Measurements from ENCODE around the gene MAN2B2. TPM values are rescaled to one million over a fixed set of nuclear protein-coding genes. Genes with fewer than 3 reads are reported as not detected.

MAN2B2 gene
- total RNA-seq, 4 donors from 2014 or later: 21.2 to 33.3 (median 27.2) TPM

DNA sequence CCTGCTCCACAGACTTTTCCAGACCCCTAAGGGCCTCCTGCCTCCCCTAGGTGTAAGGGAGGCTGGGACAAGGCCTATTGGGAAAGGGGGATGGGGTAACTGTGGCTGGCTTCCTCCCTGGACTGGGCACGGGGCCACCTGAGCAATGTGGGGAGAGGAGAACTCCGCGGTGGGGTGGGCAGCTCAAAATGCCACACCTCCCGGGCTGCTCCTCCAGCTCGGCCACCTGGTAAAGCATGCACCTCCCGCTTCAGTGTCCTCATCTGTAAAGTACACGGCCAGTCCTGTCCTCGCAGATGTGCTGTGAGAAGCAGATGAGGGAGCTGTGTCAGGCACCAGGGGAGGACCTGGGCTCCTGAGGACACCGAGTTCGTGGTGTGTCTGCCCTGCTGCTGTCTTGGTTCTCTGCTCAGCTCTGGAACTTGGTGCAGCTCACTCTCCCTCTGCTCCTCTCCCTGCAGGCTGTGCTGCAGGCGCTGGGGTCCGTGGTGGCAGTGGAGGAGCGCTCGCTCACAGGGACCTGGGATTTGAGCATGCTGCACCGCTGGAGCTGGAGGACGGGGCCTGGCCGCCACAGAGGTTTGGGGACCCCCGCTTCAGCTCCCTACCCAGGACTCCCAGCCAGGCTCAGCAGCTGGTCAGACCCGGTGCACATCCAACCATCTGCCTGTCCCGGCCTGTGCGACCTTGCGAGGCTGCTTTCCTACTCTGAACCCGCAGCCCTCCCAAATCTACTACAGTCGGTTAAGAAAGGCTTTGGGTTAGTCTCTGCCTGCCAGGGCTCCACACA is 44.7 kb downstream of the MAN2B2 start:
- ATAC-seq (ENCODE audit: low FRiP score): no peak
- no peak for DNase-seq (ENCODE audit: low spot score)
- TF ChIP-seq, protein P1, sequence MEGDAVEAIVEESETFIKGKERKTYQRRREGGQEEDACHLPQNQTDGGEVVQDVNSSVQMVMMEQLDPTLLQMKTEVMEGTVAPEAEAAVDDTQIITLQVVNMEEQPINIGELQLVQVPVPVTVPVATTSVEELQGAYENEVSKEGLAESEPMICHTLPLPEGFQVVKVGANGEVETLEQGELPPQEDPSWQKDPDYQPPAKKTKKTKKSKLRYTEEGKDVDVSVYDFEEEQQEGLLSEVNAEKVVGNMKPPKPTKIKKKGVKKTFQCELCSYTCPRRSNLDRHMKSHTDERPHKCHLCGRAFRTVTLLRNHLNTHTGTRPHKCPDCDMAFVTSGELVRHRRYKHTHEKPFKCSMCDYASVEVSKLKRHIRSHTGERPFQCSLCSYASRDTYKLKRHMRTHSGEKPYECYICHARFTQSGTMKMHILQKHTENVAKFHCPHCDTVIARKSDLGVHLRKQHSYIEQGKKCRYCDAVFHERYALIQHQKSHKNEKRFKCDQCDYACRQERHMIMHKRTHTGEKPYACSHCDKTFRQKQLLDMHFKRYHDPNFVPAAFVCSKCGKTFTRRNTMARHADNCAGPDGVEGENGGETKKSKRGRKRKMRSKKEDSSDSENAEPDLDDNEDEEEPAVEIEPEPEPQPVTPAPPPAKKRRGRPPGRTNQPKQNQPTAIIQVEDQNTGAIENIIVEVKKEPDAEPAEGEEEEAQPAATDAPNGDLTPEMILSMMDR (IDR thresholded peaks at IDR 0.05): no peak

DNA sequence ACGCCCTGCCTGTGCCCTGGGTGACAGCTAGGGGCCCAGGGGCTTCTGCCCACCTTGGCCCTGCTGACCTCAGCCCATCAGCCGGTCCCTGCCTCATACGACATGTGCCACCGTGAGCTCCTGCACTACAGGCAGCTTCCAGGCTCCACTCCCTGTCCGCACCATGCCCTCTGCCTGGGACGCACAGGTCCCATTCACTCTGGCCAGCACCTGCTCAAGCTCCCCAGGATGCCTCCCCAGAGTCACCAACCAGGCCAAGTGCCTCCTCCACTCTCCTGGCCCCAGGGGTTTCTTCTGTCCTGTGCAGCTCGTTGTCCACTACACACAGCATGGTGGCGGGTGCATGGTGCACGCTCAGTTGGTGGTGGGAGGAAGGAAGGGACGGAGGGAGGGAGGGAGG is 45.3 kb downstream of the MAN2B2 start:
- DNase-seq (ENCODE audit: low spot score): no peak
- no peak for ATAC-seq (ENCODE audit: low FRiP score)
- TF ChIP-seq, protein P1 (IDR thresholded peaks at IDR 0.05): no peak

DNA sequence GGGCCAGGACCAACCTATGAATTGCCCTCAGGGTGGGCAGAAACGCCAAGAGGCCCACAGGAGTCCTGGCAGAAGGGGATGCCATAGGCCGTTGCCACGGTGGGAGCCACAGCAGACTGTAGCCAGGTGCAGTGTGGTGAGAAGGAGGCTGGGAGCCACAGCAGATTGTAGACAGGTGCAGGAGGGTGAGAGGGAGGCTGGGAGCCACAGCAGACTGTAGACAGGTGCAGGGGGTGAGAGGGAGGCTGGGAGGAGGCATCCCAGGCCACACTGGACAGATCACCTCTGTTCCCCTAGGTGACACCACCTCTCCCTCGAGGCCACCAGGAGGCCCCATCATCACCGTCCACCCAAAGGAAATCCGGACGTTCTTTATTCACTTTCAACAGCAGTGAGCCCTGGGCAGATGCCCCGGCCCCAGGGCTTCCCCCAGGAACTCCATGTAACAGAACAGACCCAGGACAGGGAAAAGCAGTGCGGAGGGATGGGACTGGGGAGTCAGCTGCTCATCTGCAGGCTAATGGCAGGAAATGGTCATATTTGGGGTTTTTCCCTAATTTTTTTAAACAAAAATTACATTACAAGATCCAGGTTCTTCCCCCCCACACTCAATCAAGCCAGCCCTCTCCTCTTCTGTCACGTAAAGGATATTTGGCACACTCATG is 46.0 kb downstream of the MAN2B2 start:
- TF ChIP-seq, protein P1 (IDR thresholded peaks at IDR 0.05): no peak
- DNase-seq (ENCODE audit: low spot score) (no peak), ATAC-seq (ENCODE audit: low FRiP score) (no peak)

DNA sequence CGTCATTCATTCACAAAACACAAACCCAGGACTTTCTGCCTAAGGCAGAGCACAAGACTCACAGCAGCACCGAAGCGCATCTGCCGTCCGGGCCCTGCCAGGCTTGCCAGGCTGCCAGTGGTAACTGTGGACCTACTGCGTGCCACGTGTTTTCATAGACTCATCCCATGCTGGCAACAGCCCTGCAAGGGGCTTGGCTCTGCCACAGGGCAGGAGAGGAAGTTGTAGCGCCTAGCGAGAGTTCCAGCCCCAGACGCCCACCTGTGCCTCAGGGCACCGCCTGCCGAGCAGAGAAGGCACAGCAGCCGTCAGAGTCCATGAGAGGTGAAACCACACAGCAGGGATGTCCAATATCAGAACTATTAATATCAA is 46.6 kb downstream of the MAN2B2 start:
- TF ChIP-seq, protein P1 (IDR thresholded peaks at IDR 0.05): no peak
- ATAC-seq (ENCODE audit: low FRiP score) (no peak), DNase-seq (ENCODE audit: low spot score) (no peak)

DNA sequence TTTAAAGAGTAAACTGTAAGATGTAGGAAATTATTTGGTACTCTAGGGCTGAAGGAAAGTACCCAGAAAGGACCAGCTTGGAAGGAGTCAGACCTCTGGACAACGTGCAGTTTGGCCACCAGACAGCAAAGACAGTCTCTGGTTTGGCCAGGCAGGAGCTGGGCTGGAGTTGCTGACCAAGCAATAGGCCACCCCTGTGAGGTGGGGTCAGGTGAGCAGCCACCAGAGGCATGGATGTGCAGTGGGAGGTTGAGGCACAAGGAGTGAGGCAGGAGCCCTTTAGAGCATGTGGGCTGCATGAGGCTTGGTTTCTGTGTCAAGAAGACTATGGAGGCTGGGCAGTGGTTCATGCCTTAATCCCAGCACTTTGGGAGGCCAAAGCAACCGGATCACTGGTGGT is 47.8 kb downstream of the MAN2B2 start:
- TF ChIP-seq, protein P1 (IDR thresholded peaks at IDR 0.05): no peak
- ATAC-seq (ENCODE audit: low FRiP score): no peak
- DNase-seq (ENCODE audit: low spot score): no peak

DNA sequence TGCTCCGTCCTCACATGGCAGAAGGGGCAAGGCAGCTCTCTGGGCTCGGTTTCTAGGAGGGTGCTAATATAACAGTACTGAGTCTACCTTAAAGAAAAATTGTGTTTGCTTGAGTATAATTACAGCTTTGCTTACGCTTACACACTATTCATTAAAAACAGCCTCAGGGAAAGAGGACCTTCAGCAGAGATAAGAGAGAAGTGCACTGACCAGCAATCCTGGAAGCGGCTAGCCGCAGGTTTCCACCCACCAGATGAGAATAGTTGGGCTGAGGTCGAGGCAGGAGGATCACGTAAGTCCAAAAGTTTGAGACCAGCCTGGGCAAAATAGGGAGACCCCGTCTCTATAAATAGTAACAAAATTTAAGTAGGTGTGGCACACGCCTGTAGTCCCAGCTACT is 50.3 kb downstream of the MAN2B2 start:
- TF ChIP-seq, protein P1 (IDR thresholded peaks at IDR 0.05): no peak
- no peak for DNase-seq (ENCODE audit: low spot score)
- ATAC-seq (ENCODE audit: low FRiP score): no peak

DNA sequence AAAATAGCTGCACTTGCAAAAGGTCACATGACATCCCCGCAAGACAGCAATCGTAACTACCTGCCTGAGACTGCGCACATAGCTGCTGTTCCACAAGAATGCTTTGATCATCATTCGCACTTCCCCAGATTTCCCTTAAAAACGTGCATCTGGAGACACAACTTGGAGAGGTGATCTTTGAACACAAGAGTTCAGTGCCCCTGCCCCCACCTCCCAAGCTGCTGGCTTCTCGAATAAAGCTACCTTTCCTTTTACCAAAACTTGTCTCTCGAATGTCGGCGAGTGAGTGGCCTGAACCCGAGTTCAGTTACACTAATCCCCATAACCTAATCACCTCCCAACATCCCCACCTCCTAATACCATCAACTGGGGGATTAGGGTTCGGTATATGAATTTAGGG is 51.1 kb downstream of the MAN2B2 start:
- TF ChIP-seq, protein P1 (IDR thresholded peaks at IDR 0.05): no peak
- ATAC-seq (ENCODE audit: low FRiP score) (no peak), DNase-seq (ENCODE audit: low spot score) (no peak)
